SK-N-SH (cell line): Measurements from ENCODE around the gene BMPR1A.

Experiments
- CTCF ChIP-seq: fragments of 200-600 bp; sonication (generic); IDR thresholded peaks from 2 replicates; pipeline ENCODE4 v1.6.1; 2017; ENCODE audit warnings: antibody characterized with exemption, mild to moderate bottlenecking, moderate library complexity
- EP300 ChIP-seq, 2 experiments: IDR thresholded peaks; 2 replicates each; pipeline versions ENCODE4 v1.4.0 to v1.6.1; 2012; ENCODE audit warnings: borderline replicate concordance in 1 of 2, low read depth in 1 of 2, low read length in 1 of 2
- EZH2phosphoT487 ChIP-seq: fragments of 200-600 bp; sonication (generic); IDR thresholded peaks from 2 replicates; pipeline ENCODE4 v1.6.1; 2017; ENCODE audit warnings: low read depth, mixed run types, mild to moderate bottlenecking, antibody characterized with exemption, moderate library complexity, borderline replicate concordance
- MAX ChIP-seq: IDR thresholded peaks from 2 replicates; pipeline ENCODE4 v1.4.0; 2012; ENCODE audit warnings: low read depth
- MXI1 ChIP-seq: IDR thresholded peaks from 2 replicates; pipeline ENCODE4 v1.6.1; 2012; ENCODE audit warnings: mild to moderate bottlenecking, low read depth, low read length, improper control_type of control experiment
- NRF1 ChIP-seq: IDR thresholded peaks from 2 replicates; pipeline ENCODE4 v1.6.1; 2012; ENCODE audit warnings: low read depth, mild to moderate bottlenecking, low read length
- PBX3 ChIP-seq: IDR thresholded peaks from 2 replicates; pipeline ENCODE4; 2012
- POLR2AphosphoS5 ChIP-seq: IDR thresholded peaks from 2 replicates; pipeline ENCODE4 v1.6.1; 2012; ENCODE audit warnings: low read depth, low read length
- REST ChIP-seq: IDR thresholded peaks from 2 replicates; pipeline ENCODE4 v1.6.1; 2012; ENCODE audit warnings: mild to moderate bottlenecking, low read depth, low read length, moderate library complexity
- USF1 ChIP-seq: IDR thresholded peaks from 2 replicates; pipeline ENCODE4 v1.4.0; 2012; ENCODE audit warnings: low read depth, borderline replicate concordance
- YY1 ChIP-seq: IDR thresholded peaks from 2 replicates; pipeline ENCODE4 v1.4.0; 2012; ENCODE audit warnings: low read depth, mild to moderate bottlenecking

GRCh38 chr10:86716466-86716865 lies 40.0 kb upstream of the BMPR1A start:
- TF ChIP-seq NRF1, result no peak
- TF ChIP-seq PBX3, result no peak
- TF ChIP-seq CTCF, result no peak
- no peak for TF ChIP-seq REST
- TF ChIP-seq MAX, result no peak
- TF ChIP-seq USF1, result no peak
- no peak for TF ChIP-seq YY1
- TF ChIP-seq EP300 (IDR thresholded peaks at IDR 0.05; ENCODE audit: borderline replicate concordance in 1 of 2, low read depth in 1 of 2, low read length in 1 of 2), result no peak
- TF ChIP-seq POLR2AphosphoS5, result no peak
- TF ChIP-seq EZH2phosphoT487, result no peak
- no peak for TF ChIP-seq MXI1
